ENCODE measurements around the gene COL15A1. TPM values are rescaled to one million over a fixed set of nuclear protein-coding genes. Genes with fewer than 3 reads are reported as not detected.

Gene COL15A1
- total and polyA plus RNA-seq, 2 of the 8 experiments (the other 6 are each of a cell fraction or from before 2014, with no cell fraction given), result 0.12 to 0.15 TPM

GRCh38 chr9:99062549-99062948 lies 118.8 kb downstream of the COL15A1 start (continued):
- TF ChIP-seq CHD7 (IDR thresholded peaks at IDR 0.05; ENCODE audit: insufficient replicate concordance, low read length), result no peak
- TF ChIP-seq BACH1 (IDR thresholded peaks at IDR 0.05; ENCODE audit: low read length), result no peak
- TF ChIP-seq TAF1 (IDR thresholded peaks at IDR 0.05; ENCODE audit: low read depth, low read length), result no peak
- no peak for TF ChIP-seq POLR2AphosphoS5 (IDR thresholded peaks at IDR 0.05; ENCODE audit: low read depth, low read length)
- TF ChIP-seq ATF3 (IDR thresholded peaks at IDR 0.05; ENCODE audit: insufficient read depth, low read depth, low read length), result no peak

Measured in H1 (cell line).